A673 (cell line): Measurements from ENCODE around the gene TSEN2.

Experiments
- EZH2 ChIP-seq: fragments of 200-600 bp; sonication (generic); IDR thresholded peaks from 2 replicates; pipeline ENCODE4 v1.6.1; 2017; ENCODE audit warnings: borderline replicate concordance, low read depth, mild to moderate bottlenecking, mixed read lengths, antibody characterized with exemption, low read length; ENCODE audit not compliant: poor library complexity, severe bottlenecking
- TF ChIP-seq, protein P1 (sequence below): fragments of 300-800, 200-600 bp; sonication (generic); conservative IDR thresholded peaks from 2 replicates; pipeline ENCODE4 v1.5.1; 2017; ENCODE audit warnings: low read depth, mild to moderate bottlenecking, antibody characterized with exemption, low read length, moderate library complexity, mixed read lengths

DNA sequence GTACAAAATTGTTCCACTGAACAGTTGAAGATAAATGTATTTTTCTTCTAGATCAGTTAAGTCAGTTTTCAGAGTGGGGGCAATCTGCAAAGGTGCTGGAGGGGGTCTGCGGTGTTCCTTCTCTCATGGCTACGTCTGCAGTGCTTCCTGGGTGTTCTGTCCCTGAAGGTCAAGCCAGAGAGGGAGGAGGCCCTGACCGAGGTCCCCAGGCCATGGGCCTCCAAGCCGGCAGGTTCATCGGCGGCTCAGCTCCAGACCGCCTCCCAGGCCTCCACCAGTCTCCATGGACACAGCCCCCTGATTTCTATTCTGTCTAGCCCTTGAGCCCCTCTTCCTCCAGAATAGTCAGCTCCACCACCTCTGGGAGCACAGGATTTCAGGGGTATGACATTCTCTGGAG, 28.5 kb upstream of the TSEN2 start:
- TF ChIP-seq EZH2 = no peak
- TF ChIP-seq, protein P1, sequence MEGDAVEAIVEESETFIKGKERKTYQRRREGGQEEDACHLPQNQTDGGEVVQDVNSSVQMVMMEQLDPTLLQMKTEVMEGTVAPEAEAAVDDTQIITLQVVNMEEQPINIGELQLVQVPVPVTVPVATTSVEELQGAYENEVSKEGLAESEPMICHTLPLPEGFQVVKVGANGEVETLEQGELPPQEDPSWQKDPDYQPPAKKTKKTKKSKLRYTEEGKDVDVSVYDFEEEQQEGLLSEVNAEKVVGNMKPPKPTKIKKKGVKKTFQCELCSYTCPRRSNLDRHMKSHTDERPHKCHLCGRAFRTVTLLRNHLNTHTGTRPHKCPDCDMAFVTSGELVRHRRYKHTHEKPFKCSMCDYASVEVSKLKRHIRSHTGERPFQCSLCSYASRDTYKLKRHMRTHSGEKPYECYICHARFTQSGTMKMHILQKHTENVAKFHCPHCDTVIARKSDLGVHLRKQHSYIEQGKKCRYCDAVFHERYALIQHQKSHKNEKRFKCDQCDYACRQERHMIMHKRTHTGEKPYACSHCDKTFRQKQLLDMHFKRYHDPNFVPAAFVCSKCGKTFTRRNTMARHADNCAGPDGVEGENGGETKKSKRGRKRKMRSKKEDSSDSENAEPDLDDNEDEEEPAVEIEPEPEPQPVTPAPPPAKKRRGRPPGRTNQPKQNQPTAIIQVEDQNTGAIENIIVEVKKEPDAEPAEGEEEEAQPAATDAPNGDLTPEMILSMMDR = no peak
